Vagina (tissue), 2 donors: Measurements from ENCODE around the gene DTHD1. TPM values are rescaled to one million over a fixed set of nuclear protein-coding genes. Genes with fewer than 3 reads are reported as not detected.

ENCODE experiments used
- DNase-seq, 2 donors: peaks; one replicate each; pipeline ENCODE4 v3.0.0-alpha.2; 2017; ENCODE audit errors: extremely low spot score in 2 of 2
- H3K27ac ChIP-seq: fragments of 200-600 bp; sonication (generic); one replicate; pipeline ENCODE4 v1.5.1; 2019
- H3K27me3 ChIP-seq: fragments of 200-600 bp; sonication (generic); one replicate; pipeline ENCODE4 v1.5.1; 2019
- H3K36me3 ChIP-seq, 2 donors: fragments of 200-600 bp; sonication (generic); one replicate each; pipeline ENCODE4 v1.5.1; 2017 to 2019
- H3K4me1 ChIP-seq: fragments of 200-600 bp; sonication (generic); one replicate; pipeline ENCODE4 v1.5.1; 2019
- H3K4me3 ChIP-seq, 2 donors: fragments of 200-600 bp; sonication (generic); 1 replicate in 1 of 2; 2 replicates in 1 of 2; pipeline ENCODE4 v1.5.1; 2016 to 2019
- H3K9me3 ChIP-seq: fragments of 200-600 bp; sonication (generic); one replicate; pipeline ENCODE4 v1.5.1; 2019
- POLR2A ChIP-seq, 2 donors: fragments of 450-650 bp; IDR thresholded peaks; one replicate each; pipeline ENCODE4 v1.6.1; 2017; ENCODE audit warnings: antibody characterized with exemption in 2 of 2, mild to moderate bottlenecking in 2 of 2, moderate library complexity in 2 of 2
- POLR2AphosphoS5 ChIP-seq, 2 donors: sonication (generic); formaldehyde crosslinking; IDR thresholded peaks; one replicate each; pipeline ENCODE4 v1.9.0; 2017; ENCODE audit warnings: antibody characterized with exemption in 2 of 2, mild to moderate bottlenecking in 2 of 2, low read depth in 1 of 2; ENCODE audit not compliant: insufficient read depth in 1 of 2
- intact Hi-C: fragments of 100-400 bp; cut with DNase I; formaldehyde crosslinking; loops from one replicate; pipeline ENCODE4 v1.15.1; 2023
- total RNA-seq: library from RNA; depleted of rRNA; stranded (reverse); fragments of >200 nt; gene quantifications from one replicate; pipeline ENCODE4 v1.2.3, GENCODE V29; 2016
- TF ChIP-seq, protein P1 (sequence below), 3 experiments: fragments of 450-650 bp in 2 of 3; fragments of 200-600 bp in 1 of 3; sonication (generic) in 1 of 3; IDR thresholded peaks; one replicate each; pipeline ENCODE4 v1.5.1; 2017 to 2019; ENCODE audit warnings: antibody characterized with exemption in 3 of 3, mild to moderate bottlenecking in 2 of 3, moderate library complexity in 2 of 3

Gene DTHD1
- total RNA-seq, result 0.49 TPM

DNA sequence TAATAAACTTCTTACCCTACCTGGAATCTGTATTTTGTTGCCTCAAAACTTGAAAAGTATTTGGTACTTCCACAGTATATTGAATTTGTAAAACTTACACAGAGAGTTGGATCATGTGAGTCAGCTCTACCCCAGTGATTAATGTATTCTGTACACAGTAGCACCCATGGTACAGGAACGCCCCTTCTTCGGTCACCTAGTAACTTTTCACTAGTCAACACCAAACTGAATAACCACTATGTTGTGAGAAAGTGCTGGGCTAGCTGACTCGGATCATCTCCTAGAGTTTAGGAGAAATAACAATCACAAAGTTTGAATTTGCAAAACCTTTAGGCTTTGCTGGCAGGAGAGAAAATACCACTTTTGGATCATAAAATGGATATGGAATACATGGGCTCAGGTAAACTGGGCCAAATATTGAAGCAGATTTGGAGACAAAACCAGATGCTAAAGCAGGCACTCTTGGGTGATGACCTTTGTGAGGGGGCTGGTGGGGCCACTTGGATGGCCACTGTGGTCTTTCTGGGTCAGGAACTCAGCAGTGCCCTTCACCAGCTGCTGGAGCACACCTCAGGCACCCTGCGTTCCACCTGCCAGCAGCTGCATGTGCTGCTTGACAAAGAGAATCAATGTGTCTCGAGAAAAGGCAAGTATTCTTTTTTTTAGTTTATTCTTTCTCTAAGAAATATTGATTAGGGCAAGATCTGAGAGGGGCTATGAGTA is at the start of gene DTHD1:
TSS of gene DTHD1 (plus strand) at position 233 of the 723 bp plus-strand sequence. CDS start at position 376, 143 bp downstream.
- H3K4me1 ChIP-seq, result peaks cover 7% of the 10 kb centered on the region
- H3K4me3 ChIP-seq, result no peak within 1 kb of the TSS
- no peaks in the 10 kb centered on the region for H3K36me3 ChIP-seq
- DNase-seq, result no peak
- no peak within 1 kb of the TSS for H3K27ac ChIP-seq
- TF ChIP-seq, protein P1, sequence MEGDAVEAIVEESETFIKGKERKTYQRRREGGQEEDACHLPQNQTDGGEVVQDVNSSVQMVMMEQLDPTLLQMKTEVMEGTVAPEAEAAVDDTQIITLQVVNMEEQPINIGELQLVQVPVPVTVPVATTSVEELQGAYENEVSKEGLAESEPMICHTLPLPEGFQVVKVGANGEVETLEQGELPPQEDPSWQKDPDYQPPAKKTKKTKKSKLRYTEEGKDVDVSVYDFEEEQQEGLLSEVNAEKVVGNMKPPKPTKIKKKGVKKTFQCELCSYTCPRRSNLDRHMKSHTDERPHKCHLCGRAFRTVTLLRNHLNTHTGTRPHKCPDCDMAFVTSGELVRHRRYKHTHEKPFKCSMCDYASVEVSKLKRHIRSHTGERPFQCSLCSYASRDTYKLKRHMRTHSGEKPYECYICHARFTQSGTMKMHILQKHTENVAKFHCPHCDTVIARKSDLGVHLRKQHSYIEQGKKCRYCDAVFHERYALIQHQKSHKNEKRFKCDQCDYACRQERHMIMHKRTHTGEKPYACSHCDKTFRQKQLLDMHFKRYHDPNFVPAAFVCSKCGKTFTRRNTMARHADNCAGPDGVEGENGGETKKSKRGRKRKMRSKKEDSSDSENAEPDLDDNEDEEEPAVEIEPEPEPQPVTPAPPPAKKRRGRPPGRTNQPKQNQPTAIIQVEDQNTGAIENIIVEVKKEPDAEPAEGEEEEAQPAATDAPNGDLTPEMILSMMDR (IDR thresholded peaks at IDR 0.05), result no peak
- no peak for TF ChIP-seq POLR2A (IDR thresholded peaks at IDR 0.05)
- TF ChIP-seq POLR2AphosphoS5 (IDR thresholded peaks at IDR 0.05; ENCODE audit: insufficient read depth in 1 of 2, low read depth in 1 of 2), result no peak
- intact Hi-C loops, result no loop called here
- H3K9me3 ChIP-seq, result no peaks in the 10 kb centered on the region
- no peaks in the 10 kb centered on the region for H3K27me3 ChIP-seq

DNA sequence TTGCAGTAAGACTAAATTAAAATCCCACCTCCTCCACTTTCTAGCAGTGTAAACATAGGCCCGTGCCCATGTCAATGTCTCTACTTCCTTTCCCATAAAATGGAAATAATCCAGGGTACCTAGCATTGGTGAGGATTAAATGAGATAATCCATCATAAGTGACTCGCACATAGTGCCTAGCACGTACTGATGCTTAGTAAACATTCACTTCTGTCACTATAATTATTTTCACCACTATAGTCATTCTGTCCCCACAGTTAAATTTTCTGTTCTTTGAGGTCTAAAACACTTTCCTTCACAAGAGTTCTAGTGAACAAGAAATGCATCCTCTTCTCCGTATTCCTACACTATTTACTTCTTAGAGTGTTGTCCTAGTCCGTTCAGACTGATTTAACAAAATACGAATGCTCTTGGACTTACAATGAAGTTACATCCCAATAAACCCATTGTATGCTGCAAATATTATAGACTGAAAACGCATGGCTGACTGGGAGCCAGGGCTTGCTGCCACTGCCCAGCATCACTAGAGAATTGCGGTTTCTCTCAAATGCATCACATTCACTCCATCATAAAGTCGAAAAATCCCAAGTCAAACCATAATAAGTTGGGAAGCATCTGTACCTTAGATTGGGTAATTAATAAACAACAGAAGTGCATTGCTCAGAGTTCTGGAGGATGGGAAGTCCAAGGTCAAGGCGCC is 47.7 kb upstream of the DTHD1 start:
- Histone ChIP-seq H3K9me3 (no peaks in the 10 kb centered on the region), H3K4me3 (no peak overlapping the region), H3K27me3 (no peaks in the 10 kb centered on the region), H3K36me3 (no peaks in the 10 kb centered on the region), H3K4me1 (no peaks in the 10 kb centered on the region), H3K27ac (no peak overlapping the region)
- no peak for DNase-seq
- intact Hi-C loops, result no loop called here
- no peak for TF ChIP-seq POLR2AphosphoS5 (IDR thresholded peaks at IDR 0.05; ENCODE audit: insufficient read depth in 1 of 2, low read depth in 1 of 2)

DNA sequence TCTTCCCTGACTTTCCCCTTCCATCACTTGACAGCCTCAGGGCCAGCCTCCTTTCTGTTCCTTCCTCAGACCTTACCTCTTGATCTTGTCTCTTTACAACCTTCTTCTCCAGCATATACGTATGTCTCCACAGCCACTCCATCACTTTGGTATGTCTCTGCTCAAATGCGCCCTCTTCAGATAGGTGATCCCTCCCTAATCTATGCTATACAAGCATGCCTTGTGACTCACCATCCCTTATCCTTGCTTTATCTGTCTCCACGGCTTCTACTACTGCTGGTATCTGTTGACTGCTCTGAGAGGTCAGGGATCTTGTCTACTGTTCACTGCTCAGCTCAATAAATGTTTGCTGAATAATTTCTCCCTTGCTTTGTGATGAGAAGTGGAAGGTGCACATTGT is 46.1 kb upstream of the DTHD1 start:
- TF ChIP-seq, protein P1 (IDR thresholded peaks at IDR 0.05), result no peak
- TF ChIP-seq POLR2A (IDR thresholded peaks at IDR 0.05), result no peak
- TF ChIP-seq POLR2AphosphoS5 (IDR thresholded peaks at IDR 0.05; ENCODE audit: insufficient read depth in 1 of 2, low read depth in 1 of 2), result no peak
- intact Hi-C loops, result no loop called here
- no peak overlapping the region for H3K4me3 ChIP-seq

DNA sequence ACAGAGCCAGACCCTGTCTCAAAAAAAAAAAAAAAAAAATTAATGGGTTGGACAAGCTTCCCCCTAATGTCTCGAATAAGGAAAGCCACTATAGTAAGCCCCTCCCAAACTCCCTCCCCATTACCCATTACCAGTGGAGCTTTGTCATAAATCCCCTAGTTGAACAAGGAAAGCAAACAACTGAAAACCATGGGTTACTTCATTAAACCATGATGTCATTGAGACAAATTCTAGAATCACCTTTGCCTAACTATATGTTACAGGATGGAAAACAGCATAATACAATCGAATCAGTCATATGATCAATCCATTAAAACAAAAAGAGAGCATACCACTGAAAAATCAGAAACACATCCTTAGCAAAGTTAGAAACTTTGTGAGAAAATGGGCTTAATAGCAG is 45.3 kb upstream of the DTHD1 start:
- intact Hi-C loops, result no loop called here
- no peaks in the 10 kb centered on the region for H3K4me1 ChIP-seq
- no peak for TF ChIP-seq POLR2A (IDR thresholded peaks at IDR 0.05)
- TF ChIP-seq, protein P1 (IDR thresholded peaks at IDR 0.05), result no peak
- TF ChIP-seq POLR2AphosphoS5 (IDR thresholded peaks at IDR 0.05; ENCODE audit: insufficient read depth in 1 of 2, low read depth in 1 of 2), result no peak

More for the DNA sequence above, 46.1 kb upstream of the DTHD1 start:
- no peak overlapping the region for H3K27ac ChIP-seq
- H3K4me1 ChIP-seq, result no peaks in the 10 kb centered on the region
- DNase-seq, result no peak
- H3K9me3 ChIP-seq, result no peaks in the 10 kb centered on the region
- H3K36me3 ChIP-seq, result no peaks in the 10 kb centered on the region
- H3K27me3 ChIP-seq, result no peaks in the 10 kb centered on the region

DNA sequence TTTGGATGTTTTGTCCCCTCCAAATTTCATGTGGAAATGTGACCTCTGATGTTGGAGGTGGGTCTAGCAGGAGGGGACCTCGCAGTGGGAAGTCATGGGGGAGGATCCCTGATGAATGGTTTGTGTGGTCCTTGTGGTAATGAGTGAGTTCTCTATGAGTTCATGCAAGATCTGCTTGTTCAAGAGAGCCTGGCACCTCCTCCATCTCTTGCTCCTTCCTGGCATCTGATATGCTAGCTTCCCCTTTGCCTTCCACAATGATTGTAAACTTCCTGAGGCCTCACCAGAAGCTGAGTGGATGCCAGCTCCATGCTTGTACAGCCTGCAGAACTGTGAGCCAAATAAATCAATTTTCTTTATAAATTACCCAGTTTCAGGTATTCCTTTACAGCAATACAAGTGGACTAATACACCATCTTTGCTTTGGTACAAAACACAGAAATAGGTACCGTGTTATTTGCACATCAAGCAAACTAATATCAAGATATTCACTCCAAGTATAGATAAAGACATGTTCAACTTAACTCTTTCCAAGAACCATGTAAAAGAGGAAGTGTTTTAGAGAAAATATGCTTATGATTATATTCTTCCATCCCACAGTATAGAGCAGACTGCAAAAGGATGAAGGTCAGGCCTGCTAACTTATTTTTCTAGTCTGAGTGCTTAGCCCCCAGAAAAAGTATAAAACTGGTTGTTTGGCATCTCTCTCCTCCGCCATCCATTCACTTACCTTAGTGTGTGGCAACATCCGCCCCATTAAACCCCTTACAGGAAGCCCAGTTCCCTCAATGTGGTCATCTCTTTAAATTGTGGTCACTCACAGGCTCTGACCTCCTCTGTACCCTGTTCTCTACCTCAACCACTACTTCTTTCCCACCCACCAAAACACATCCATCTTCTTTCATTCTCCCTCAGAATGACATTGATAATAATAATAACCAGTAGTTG is 43.8 kb upstream of the DTHD1 start:
- Histone ChIP-seq H3K4me1 (peaks cover 3% of the 10 kb centered on the region), H3K27me3 (no peaks in the 10 kb centered on the region), H3K36me3 (no peaks in the 10 kb centered on the region), H3K27ac (no peak overlapping the region), H3K9me3 (no peaks in the 10 kb centered on the region), H3K4me3 (no peak overlapping the region)
- intact Hi-C loops, result no loop called here
- TF ChIP-seq POLR2A (IDR thresholded peaks at IDR 0.05) (no peak), POLR2AphosphoS5 (IDR thresholded peaks at IDR 0.05; ENCODE audit: insufficient read depth in 1 of 2, low read depth in 1 of 2) (no peak)
- TF ChIP-seq, protein P1 (IDR thresholded peaks at IDR 0.05), result no peak
- no peak for DNase-seq

More for the DNA sequence above, 45.3 kb upstream of the DTHD1 start:
- DNase-seq, result no peak
- no peak overlapping the region for H3K27ac ChIP-seq
- no peaks in the 10 kb centered on the region for H3K27me3 ChIP-seq
- no peaks in the 10 kb centered on the region for H3K9me3 ChIP-seq
- H3K36me3 ChIP-seq, result no peaks in the 10 kb centered on the region
- H3K4me3 ChIP-seq, result no peak overlapping the region
